ENCODE results near the gene MED8. TPM values are rescaled to one million over a fixed set of nuclear protein-coding genes. Genes with fewer than 3 reads are reported as not detected.

MED8 gene
- total and polyA plus RNA-seq, 2 of the 13 experiments (the other 11 are each of a cell fraction or from before 2014, with no cell fraction given) = 16.9 to 77.4 TPM

GRCh38 chr1:43367904-43368645, 21.5 kb downstream of the MED8 start, which contains the start of gene ELOVL1 (continued):
- TF ChIP-seq BCLAF1 (IDR thresholded peaks at IDR 0.05) (no peak), RFX1 (IDR thresholded peaks at IDR 0.05) (no peak), TARDBP (CRISPR knock-in tag; IDR thresholded peaks at IDR 0.05) (peak; percentile 77; the same call in 1 of the 2 replicates), ZNF878 (CRISPR knock-in tag; IDR thresholded peaks at IDR 0.05) (no peak), FOXJ3 (CRISPR knock-in tag; IDR thresholded peaks at IDR 0.05; ENCODE audit: borderline replicate concordance) (peak; percentile 50; the same call in 1 of the 2 replicates), SRY (CRISPR knock-in tag; IDR thresholded peaks at IDR 0.05) (peak; percentile 97), ZBTB7A (CRISPR knock-in tag; IDR thresholded peaks at IDR 0.05) (peak; percentile 89), NFE2L2 (IDR thresholded peaks at IDR 0.05; ENCODE audit: low read length) (no peak), ZNF841 (CRISPR knock-in tag; IDR thresholded peaks at IDR 0.05; ENCODE audit: borderline replicate concordance) (peak; percentile 90; the same call in 1 of the 2 replicates), STAG1 (CRISPR knock-in tag; IDR thresholded peaks at IDR 0.05) (peak; percentile 44; the same call in 1 of the 2 replicates), ZNF550 (CRISPR knock-in tag; IDR thresholded peaks at IDR 0.05; ENCODE audit: borderline replicate concordance) (peak; percentile 97; the same call in 1 of the 2 replicates), CTCF (CRISPR knock-in tag; IDR thresholded peaks at IDR 0.05) (peak; percentile 71), HES4 (CRISPR knock-in tag; IDR thresholded peaks at IDR 0.05; ENCODE audit: borderline replicate concordance) (peak; percentile 94; the same call in 1 of the 2 replicates), SNAPC2 (CRISPR knock-in tag; IDR thresholded peaks at IDR 0.05) (peak; percentile 90), ZBTB3 (CRISPR knock-in tag; IDR thresholded peaks at IDR 0.05; ENCODE audit: borderline replicate concordance, low read depth) (no peak), MAX (IDR thresholded peaks at IDR 0.05) (peak; percentile 94), ZSCAN31 (CRISPR knock-in tag; IDR thresholded peaks at IDR 0.05; ENCODE audit: low read depth) (peak; percentile 84), HBP1 (CRISPR knock-in tag; IDR thresholded peaks at IDR 0.05; ENCODE audit: low read depth) (peak; percentile 70), JUND (CRISPR knock-in tag; IDR thresholded peaks at IDR 0.05) (peak; percentile 74), SRSF9 (IDR thresholded peaks at IDR 0.05; ENCODE audit: borderline replicate concordance, insufficient read depth, low read depth, low read length, poor library complexity, severe bottlenecking) (no peak), ZNF18 (CRISPR knock-in tag; IDR thresholded peaks at IDR 0.05; ENCODE audit: insufficient replicate concordance) (no peak), ZFY (CRISPR knock-in tag; IDR thresholded peaks at IDR 0.05) (peak; percentile 99)

Measured in HepG2 (cell line).